Measurements from ENCODE around the gene MRPL33. TPM values are rescaled to one million over a fixed set of nuclear protein-coding genes. Genes with fewer than 3 reads are reported as not detected.

The MRPL33 gene
- total RNA-seq, 2 donors from 2014 or later = 99.5 to 118 TPM

DNA sequence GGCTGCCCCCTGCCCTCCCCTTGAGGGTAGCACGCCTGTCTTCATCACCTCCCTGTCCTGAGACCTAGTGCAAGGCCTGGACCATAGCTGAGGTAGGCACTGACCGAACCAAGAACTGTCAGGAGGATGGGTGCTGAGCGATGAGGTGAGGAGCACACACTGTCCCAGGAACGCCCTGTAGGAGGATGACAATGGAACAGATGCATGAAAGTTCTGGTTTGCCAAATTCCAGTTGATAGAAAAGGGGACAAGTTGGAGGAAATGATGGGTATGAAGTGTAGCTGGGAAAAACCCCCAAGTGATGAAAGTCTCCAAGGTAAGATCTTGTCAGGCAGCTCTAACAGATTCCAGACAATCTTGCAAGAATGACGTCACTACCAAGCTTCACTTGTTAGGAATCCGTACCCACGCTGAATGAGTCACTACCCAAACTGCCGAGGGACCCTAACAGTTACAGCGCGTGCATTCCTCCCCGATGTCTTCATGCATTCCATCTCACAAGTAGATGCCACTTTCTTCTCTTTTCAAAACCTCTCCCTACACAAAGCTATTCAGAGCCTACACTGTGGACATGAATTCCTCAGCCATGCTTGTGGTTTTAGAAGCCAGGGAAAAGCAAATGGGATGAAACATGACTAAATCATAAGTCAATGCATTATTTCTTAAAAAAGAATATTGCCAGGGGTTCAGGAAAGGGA lies 27.6 kb downstream of the MRPL33 start:
- TF ChIP-seq CTCF (IDR thresholded peaks at IDR 0.05) = no peak
- Histone ChIP-seq H3K27me3 (replicated peaks; ENCODE audit: insufficient read depth) (no peaks in the 10 kb centered on the region), H3K27ac (peak overlapping the region; percentile 95 to 98), H3K36me3 (no peaks in the 10 kb centered on the region), H3K4me1 (ENCODE audit: control insufficient read depth in 1 of 2, low read depth in 2 of 2) (peaks cover 42 to 65% of the 10 kb centered on the region in 2 donors), H3K4me3 (peak overlapping the region; percentile 24), H3K9me3 (no peaks in the 10 kb centered on the region)
- ATAC-seq (ENCODE audit: insufficient number of reproducible peaks, low FRiP score, low read depth) (peak; percentile 93), DNase-seq (ENCODE audit: low spot score) (peak; percentile 86)

- peak overlapping the region; percentile 95 to 98 for H3K27ac ChIP-seq
- H3K36me3 ChIP-seq = no peaks in the 10 kb centered on the region
- H3K4me1 ChIP-seq (ENCODE audit: control insufficient read depth in 1 of 2, low read depth in 2 of 2) = peaks cover 42 to 65% of the 10 kb centered on the region in 2 donors
- DNase-seq (ENCODE audit: low spot score) (no peak), ATAC-seq (ENCODE audit: insufficient number of reproducible peaks, low FRiP score, low read depth) (no peak)
- TF ChIP-seq CTCF (IDR thresholded peaks at IDR 0.05) = no peak
- H3K9me3 ChIP-seq = no peaks in the 10 kb centered on the region
- no peaks in the 10 kb centered on the region for H3K27me3 ChIP-seq (replicated peaks; ENCODE audit: insufficient read depth)
- peak overlapping the region; percentile 24 for H3K4me3 ChIP-seq
These were observed 28.1 kb downstream of the MRPL33 start for GRCh38 chr2:27799646-27800010.

GRCh38 chr2:27800856-27801255 lies 29.3 kb downstream of the MRPL33 start:
- peak overlapping the region; percentile 95 to 98 for H3K27ac ChIP-seq
- peaks cover 36 to 55% of the 10 kb centered on the region in 2 donors for H3K4me1 ChIP-seq (ENCODE audit: control insufficient read depth in 1 of 2, low read depth in 2 of 2)
- no peak for DNase-seq (ENCODE audit: low spot score)
- no peak for TF ChIP-seq CTCF (IDR thresholded peaks at IDR 0.05)
- H3K4me3 ChIP-seq = no peak overlapping the region
- ATAC-seq (ENCODE audit: insufficient number of reproducible peaks, low FRiP score, low read depth) = no peak
- no peaks in the 10 kb centered on the region for H3K9me3 ChIP-seq
- H3K27me3 ChIP-seq (replicated peaks; ENCODE audit: insufficient read depth) = no peaks in the 10 kb centered on the region
- H3K36me3 ChIP-seq = no peaks in the 10 kb centered on the region

GRCh38 chr2:27802547-27802946 lies 31.0 kb downstream of the MRPL33 start:
- Histone ChIP-seq H3K4me3 (no peak overlapping the region), H3K9me3 (no peaks in the 10 kb centered on the region), H3K36me3 (no peaks in the 10 kb centered on the region), H3K27me3 (replicated peaks; ENCODE audit: insufficient read depth) (no peaks in the 10 kb centered on the region), H3K4me1 (ENCODE audit: control insufficient read depth in 1 of 2, low read depth in 2 of 2) (peaks cover 22 to 40% of the 10 kb centered on the region in 2 donors), H3K27ac (no peak overlapping the region)
- no peak for TF ChIP-seq CTCF (IDR thresholded peaks at IDR 0.05)
- no peak for ATAC-seq (ENCODE audit: insufficient number of reproducible peaks, low FRiP score, low read depth)
- no peak for DNase-seq (ENCODE audit: low spot score)

- no peaks in the 10 kb centered on the region for H3K9me3 ChIP-seq
- TF ChIP-seq CTCF (IDR thresholded peaks at IDR 0.05) = no peak
- no peak for ATAC-seq (ENCODE audit: insufficient number of reproducible peaks, low FRiP score, low read depth)
- H3K4me1 ChIP-seq (ENCODE audit: control insufficient read depth in 1 of 2, low read depth in 2 of 2) = peaks cover 22 to 35% of the 10 kb centered on the region in 2 donors
- no peak overlapping the region for H3K4me3 ChIP-seq
- DNase-seq (ENCODE audit: low spot score) = no peak
- no peak overlapping the region for H3K27ac ChIP-seq
- H3K27me3 ChIP-seq (replicated peaks; ENCODE audit: insufficient read depth) = no peaks in the 10 kb centered on the region
- H3K36me3 ChIP-seq = no peaks in the 10 kb centered on the region
These were observed 31.5 kb downstream of the MRPL33 start for GRCh38 chr2:27803046-27803445.
